Lung (tissue), 12 donors: Measurements from ENCODE around the gene CLECL1. TPM values are rescaled to one million over a fixed set of nuclear protein-coding genes. Genes with fewer than 3 reads are reported as not detected.

Experiments used
- ATAC-seq: fragments of 200-7000 bp; cut with Tn5 transposase; one replicate; pipeline ENCODE4 v1.9.1; 2020; ENCODE audit warnings: moderate number of reproducible peaks; ENCODE audit not compliant: insufficient read depth, low FRiP score
- DNase-seq, 3 donors: peaks; one replicate each; pipeline ENCODE4 v3.0.0-alpha.2; 2013 to 2017
- H3K27ac ChIP-seq, 2 donors: one replicate each; pipeline ENCODE4 v1.5.1; 2013; ENCODE audit warnings: mild to moderate bottlenecking in 2 of 2, moderate library complexity in 2 of 2, control low read depth in 1 of 2, inconsistent platforms in 1 of 2, low read depth in 1 of 2, low read length in 1 of 2
- H3K27me3 ChIP-seq, 3 donors: one replicate each; pipeline ENCODE4 v1.5.1; 2013; ENCODE audit warnings: low read length in 2 of 3; ENCODE audit not compliant: control insufficient read depth in 3 of 3, insufficient read depth in 3 of 3
- H3K36me3 ChIP-seq, 4 donors: one replicate each; pipeline ENCODE4 v1.5.1; 2013; ENCODE audit warnings: low read length in 4 of 4, mild to moderate bottlenecking in 1 of 4, moderate library complexity in 1 of 4; ENCODE audit not compliant: control insufficient read depth in 4 of 4, insufficient read depth in 4 of 4
- H3K4me1 ChIP-seq, 5 donors: one replicate each; pipeline ENCODE4 v1.5.1; 2013; ENCODE audit warnings: low read length in 5 of 5, mild to moderate bottlenecking in 2 of 5, moderate library complexity in 1 of 5; ENCODE audit not compliant: control insufficient read depth in 5 of 5, insufficient read depth in 5 of 5
- H3K4me3 ChIP-seq: one replicate; pipeline ENCODE4 v1.5.1; 2013; ENCODE audit warnings: mild to moderate bottlenecking, control low read depth, moderate library complexity
- H3K9ac ChIP-seq, 2 donors: one replicate each; pipeline ENCODE4 v1.5.1; 2013; ENCODE audit warnings: low read length in 2 of 2, control low read depth in 1 of 2; ENCODE audit not compliant: insufficient read depth in 1 of 2
- H3K9me3 ChIP-seq, 4 donors: one replicate each; pipeline ENCODE4 v1.5.1; 2013; ENCODE audit warnings: low read length in 3 of 4, mild to moderate bottlenecking in 1 of 4, moderate library complexity in 1 of 4; ENCODE audit not compliant: control insufficient read depth in 4 of 4, insufficient read depth in 3 of 4
- WGBS, 2 donors: extraction: QIAGEN DNeasy Blood & Tissue Kit; methylation state at CpG; one replicate each; pipeline ENCODE4 v1.1.7; 2013; 5-methylcytosine and 5-hydroxymethylcytosine counted together
- polyA plus RNA-seq, 2 donors: library from polyadenylated mRNA; stranded (reverse); fragments of 200-250 nt; gene quantifications; one replicate each; pipeline ENCODE4 v1.2.1, GENCODE V29; 2013
- total RNA-seq, 2 donors: library from RNA; depleted of rRNA in 1 of 2; stranded (reverse); fragments of >200 nt in 1 of 2; gene quantifications; one replicate each; pipeline ENCODE4 v1.2.1, GENCODE V29; 2014 to 2021
- TF ChIP-seq, protein P1 (sequence below): IDR thresholded peaks from 2 replicates; pipeline ENCODE4 v1.5.1; 2012; ENCODE audit warnings: mild to moderate bottlenecking; ENCODE audit errors: control extremely low read depth, extremely low read depth
- donor health status: control.
- donor health status: control.
- donor health status: Bipolar disorder and iron deficiency.
- donor health status: healthy.
- donor health status: DM: yes; HTN: yes; CAD: no.

The CLECL1 gene
- total and polyA plus RNA-seq, 4 donors, result 0.72 to 2.1 (median 1.3) TPM

DNA sequence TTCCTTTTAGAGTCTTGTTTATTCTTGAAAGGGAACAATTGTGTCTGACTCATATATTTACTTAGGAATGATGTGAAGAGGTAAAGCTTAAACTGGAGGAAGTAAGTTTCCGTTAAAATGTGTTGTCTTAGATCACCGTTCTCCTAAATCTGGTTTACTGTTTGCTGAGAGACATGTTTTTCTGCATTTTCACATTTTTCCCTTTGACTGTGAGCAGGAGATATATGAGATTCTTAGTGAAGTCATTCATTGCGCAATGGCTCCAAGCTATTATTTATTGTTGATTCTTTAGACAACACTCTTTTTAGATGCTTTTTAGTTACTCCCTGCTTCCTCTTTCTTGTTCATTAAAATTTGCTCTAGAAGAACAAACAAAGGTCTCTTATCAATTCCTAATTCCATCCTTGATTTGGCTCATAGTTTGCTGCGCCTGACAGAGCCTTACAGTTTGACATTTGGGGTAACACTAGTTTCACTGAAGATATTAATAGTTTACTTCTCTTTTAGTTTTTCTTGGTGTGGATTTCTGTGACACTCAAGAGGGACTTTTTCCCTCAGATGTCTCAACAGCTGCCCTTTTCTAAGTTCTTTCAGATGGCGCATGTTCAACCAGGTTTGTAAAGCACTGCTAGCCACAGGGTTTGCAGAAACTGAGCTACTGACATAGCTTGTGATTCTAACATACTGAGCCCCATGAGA lies 11.4 kb downstream of the CLECL1 start:
- H3K4me1 ChIP-seq, result peaks cover 0 to 18% (median 0%) of the 10 kb centered on the region in 5 donors
- H3K36me3 ChIP-seq, result no peaks in the 10 kb centered on the region
- WGBS, 2 donors, result 58 to 60% methylated on average over 5 of the region's 5 CpGs
- H3K4me3 ChIP-seq, result no peak overlapping the region
- H3K9me3 ChIP-seq, result no peaks in the 10 kb centered on the region
- no peaks in the 10 kb centered on the region for H3K27me3 ChIP-seq
- ATAC-seq (no peak), DNase-seq (peak in 2 of 3 donors; percentile 44 to 64)
- TF ChIP-seq, protein P1, sequence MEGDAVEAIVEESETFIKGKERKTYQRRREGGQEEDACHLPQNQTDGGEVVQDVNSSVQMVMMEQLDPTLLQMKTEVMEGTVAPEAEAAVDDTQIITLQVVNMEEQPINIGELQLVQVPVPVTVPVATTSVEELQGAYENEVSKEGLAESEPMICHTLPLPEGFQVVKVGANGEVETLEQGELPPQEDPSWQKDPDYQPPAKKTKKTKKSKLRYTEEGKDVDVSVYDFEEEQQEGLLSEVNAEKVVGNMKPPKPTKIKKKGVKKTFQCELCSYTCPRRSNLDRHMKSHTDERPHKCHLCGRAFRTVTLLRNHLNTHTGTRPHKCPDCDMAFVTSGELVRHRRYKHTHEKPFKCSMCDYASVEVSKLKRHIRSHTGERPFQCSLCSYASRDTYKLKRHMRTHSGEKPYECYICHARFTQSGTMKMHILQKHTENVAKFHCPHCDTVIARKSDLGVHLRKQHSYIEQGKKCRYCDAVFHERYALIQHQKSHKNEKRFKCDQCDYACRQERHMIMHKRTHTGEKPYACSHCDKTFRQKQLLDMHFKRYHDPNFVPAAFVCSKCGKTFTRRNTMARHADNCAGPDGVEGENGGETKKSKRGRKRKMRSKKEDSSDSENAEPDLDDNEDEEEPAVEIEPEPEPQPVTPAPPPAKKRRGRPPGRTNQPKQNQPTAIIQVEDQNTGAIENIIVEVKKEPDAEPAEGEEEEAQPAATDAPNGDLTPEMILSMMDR, result no peak
- H3K27ac ChIP-seq, result no peak overlapping the region
- no peak overlapping the region for H3K9ac ChIP-seq

DNA sequence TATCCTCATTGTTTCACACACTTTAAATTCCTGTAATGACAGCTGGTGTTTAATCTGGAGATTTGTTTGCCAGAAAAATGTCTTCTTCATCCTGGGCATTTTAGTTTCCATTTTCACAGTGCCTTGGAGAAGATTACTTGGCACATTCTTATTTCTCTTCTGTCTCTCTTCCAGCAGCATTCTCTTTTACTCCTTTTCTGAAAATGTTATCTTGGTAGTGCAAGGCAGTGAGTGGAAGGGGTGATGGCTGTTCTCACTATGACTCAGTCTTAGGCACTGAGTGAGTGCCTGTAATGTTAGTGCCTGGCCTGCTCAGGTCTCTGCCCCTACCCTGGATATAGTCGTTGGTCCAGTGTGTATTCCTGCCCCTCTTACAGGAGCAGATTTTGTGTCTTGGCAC lies 13.1 kb downstream of the CLECL1 start:
- Histone ChIP-seq H3K9ac (no peak overlapping the region), H3K27ac (no peak overlapping the region), H3K9me3 (no peaks in the 10 kb centered on the region), H3K4me1 (peaks cover 0 to 18% (median 0%) of the 10 kb centered on the region in 5 donors), H3K27me3 (no peaks in the 10 kb centered on the region), H3K36me3 (no peaks in the 10 kb centered on the region), H3K4me3 (no peak overlapping the region)
- 71 to 90% methylated on average over 1 of the region's 1 CpG for WGBS, 2 donors
- DNase-seq, result no peak
- ATAC-seq, result no peak
- TF ChIP-seq, protein P1, result no peak

DNA sequence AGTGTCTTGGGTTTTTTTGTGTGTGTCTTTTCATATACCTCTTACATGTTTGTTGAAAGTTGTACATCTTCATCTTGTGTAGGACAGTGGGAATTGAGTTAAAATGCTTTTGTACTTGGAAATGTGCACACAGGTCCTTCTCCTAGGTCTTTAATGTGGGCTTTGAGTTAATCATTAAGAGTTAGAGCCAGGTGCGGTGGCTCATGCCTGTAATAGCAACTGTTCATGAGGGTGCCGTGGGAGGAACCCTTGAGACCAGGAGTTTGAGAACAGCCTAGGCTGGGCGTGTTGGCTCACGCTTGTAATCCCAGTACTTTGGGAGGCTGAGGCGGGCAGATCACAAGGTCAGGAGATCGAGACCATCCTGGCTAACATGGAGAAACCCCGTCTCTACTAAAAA lies 13.9 kb downstream of the CLECL1 start:
- Histone ChIP-seq H3K36me3 (no peaks in the 10 kb centered on the region), H3K27ac (no peak overlapping the region), H3K9ac (no peak overlapping the region), H3K4me1 (peaks cover 0 to 18% (median 0%) of the 10 kb centered on the region in 5 donors), H3K9me3 (no peaks in the 10 kb centered on the region), H3K4me3 (no peak overlapping the region), H3K27me3 (no peaks in the 10 kb centered on the region)
- DNase-seq (no peak), ATAC-seq (no peak)
- TF ChIP-seq, protein P1, result no peak
- WGBS, 2 donors, result 87 to 94% methylated on average over 7 of the region's 7 CpGs
